Activated CD4-positive, CD25-positive, alpha-beta regulatory T cell treated with anti-CD3 and anti-CD28 coated beads, Interleukin-2, amount 50 U/mL, for 24 hours (primary cell): ENCODE data around the gene CCNT1.
"Not testable (repeated sequence)": the region's sequence is repeated elsewhere in the genome, so short reads cannot be mapped to it uniquely, and the experiment has no call there.

ENCODE experiments used
- ATAC-seq, 2 donors: fragments of 150-1000 bp; cut with Tn5 transposase; one replicate each; pipeline ENCODE4 v1.10.0; 2021; ENCODE audit warnings: mild to moderate bottlenecking in 1 of 2, moderate library complexity in 1 of 2

The CCNT1 gene

DNA sequence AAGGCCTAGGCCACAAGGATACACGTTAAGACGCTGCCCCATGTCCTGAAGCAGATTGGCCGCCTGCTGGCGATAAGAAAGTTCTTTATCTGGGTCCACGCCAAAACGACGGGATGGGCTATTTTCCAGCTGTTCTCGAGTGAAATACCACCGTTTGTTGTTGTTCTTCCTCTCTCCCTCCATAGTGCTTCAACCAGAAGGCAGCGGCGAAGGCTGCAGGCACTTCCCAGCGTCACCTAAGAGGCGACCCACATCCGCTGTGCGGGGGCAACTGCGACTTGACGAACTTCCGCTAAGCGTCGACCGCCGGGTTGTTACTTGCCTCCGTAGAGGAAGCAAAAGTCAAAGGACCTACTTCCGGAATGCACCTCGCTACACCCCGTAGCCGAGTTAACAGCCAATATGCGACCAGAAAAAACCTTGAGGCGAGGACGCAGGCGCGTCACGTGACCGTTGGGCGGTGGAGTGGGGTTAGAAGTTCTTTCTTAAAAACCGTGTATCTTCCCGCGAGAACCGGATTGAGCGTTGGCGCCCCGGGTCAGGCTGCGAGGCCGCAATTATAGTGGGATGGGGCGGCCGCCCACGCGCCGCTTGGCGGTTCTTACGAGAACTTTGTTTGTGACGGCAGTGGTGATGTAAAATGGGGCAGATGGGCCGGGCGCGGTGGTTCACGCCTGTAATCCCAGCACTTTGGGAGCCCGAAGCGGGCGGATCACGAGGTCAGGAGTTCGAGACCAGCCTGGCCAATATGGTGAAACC lies at the start of gene CCNT1:
TSS of gene CCNT1 (minus strand) at position 215 of the 759 bp plus-strand sequence. CDS start at position 183, 32 bp downstream.
- ATAC-seq, result peak; percentile 95 to 96

DNA sequence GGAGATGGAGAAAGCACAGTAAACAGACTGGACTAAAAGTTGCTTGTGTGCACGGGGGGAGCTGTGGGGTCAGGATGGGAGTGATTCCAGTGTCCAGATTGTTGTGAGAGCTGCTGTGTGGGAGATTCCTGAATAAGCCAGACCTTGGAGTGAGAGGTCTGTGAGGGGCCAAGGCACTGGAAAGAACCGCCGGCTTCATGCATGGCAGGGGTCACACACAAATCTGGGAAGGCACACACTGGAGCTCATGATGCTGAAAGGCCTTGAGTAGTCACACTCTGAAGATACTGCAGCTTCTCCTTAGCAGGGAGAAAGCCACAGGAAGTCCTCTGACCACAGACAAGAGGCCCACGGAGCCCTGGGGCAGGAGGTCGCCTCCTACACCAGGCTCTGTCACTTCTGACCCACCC lies 49.3 kb upstream of the CCNT1 start:
- no peak for ATAC-seq

DNA sequence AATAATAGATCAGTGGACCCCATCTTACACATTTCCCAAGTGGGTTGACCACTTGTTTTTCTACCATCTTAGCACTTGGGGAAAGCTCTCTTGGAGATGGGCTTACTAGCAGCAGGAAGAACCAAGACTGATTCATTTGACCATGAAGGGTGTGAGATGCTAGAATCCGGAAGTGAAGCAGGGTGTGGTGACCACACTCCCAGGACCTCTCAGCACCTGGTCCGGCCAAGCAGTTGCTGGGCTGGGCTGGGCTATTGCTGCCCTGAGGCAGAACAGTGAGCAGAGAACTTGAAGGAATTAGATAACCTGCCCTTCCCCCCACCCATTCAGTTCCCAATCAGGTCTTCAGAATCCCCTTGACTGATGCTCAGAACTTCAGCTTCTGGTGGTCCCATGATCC lies 48.0 kb upstream of the CCNT1 start:
- ATAC-seq, result no peak

DNA sequence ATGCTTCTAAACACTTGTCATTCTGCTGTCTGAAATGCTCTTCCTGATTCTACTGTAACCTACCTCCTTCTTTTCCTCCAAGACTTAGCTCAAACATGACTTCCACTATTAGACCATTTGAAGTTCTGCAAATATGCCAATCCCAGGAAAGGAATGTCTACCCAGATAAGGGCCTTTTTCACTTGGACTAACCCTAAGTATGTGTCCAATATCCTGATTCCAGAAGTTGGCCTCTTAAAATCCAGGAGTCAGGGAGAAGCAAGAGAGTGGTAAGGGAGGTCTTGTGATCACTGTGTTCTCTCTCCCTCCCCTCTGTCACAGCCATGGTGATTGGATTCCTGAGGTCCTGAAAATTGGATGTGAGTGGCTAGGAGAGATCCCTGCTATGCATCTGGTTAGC lies 42.2 kb upstream of the CCNT1 start:
- no peak for ATAC-seq

DNA sequence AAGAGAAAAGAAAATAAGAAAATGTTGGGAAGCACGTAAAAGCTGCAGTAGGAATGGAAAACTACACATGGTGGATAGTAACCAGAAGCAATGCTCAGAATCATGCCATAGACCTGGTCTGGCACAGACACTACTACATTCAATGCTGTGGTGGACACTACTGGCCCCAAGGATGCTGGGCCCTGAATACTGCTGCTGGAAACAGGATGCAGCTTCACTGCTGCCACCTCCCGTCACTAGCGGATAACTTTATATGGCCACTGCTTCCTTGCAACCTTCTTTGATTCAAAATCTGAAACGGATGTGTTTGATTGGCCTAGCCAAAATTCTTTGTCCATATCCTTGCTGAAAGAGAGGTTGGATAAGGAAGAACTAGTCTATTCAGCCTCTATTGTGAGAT lies 41.7 kb upstream of the CCNT1 start:
- ATAC-seq, result no peak

DNA sequence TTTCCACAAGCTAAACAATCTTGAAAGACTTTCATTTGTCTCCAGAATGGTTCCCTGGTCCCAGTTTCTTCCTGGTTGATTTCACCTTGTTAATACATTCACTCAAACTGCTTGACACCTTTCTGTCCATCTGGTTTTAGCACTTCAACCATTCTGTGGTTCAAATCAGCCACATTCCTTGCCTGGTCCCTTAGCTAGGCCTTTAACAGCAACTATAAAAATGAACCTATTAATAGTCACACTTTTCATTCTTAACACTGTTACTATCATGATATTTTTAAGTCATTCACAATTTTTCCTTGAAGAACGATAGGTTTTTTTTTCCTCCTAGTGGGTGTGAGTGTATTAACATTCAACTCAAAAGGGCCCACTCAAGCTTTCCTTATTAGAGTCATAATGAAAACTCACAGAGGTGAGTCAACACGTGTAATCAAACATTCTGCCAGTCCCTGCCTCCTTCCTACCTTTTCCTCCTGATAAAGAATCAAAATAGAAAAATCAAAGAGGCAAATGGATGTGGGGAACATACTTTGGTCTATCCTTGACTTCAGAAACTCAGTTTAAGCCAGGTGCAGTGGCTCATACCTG lies 34.4 kb upstream of the CCNT1 start:
- peak; percentile 69 to 84 for ATAC-seq

DNA sequence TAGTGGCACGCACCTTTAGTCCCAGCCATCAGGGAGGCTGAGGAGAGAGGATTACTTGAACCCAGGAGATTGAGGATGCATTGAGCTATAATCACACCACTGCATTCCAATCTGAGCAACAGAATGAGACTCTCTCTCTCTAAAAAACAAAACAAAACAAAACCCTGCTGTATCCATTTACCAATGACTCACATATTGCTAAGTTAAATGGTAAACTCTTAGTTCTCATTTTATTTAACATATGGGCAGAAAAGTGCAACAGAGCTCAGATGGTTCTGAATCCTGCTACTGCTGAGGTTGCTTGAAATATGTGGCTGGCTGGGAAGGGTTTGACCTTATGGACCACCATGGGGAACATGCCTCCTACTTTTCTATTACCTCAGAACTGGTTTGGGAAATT lies 33.7 kb upstream of the CCNT1 start:
- ATAC-seq, result peak; percentile 14 to 20

DNA sequence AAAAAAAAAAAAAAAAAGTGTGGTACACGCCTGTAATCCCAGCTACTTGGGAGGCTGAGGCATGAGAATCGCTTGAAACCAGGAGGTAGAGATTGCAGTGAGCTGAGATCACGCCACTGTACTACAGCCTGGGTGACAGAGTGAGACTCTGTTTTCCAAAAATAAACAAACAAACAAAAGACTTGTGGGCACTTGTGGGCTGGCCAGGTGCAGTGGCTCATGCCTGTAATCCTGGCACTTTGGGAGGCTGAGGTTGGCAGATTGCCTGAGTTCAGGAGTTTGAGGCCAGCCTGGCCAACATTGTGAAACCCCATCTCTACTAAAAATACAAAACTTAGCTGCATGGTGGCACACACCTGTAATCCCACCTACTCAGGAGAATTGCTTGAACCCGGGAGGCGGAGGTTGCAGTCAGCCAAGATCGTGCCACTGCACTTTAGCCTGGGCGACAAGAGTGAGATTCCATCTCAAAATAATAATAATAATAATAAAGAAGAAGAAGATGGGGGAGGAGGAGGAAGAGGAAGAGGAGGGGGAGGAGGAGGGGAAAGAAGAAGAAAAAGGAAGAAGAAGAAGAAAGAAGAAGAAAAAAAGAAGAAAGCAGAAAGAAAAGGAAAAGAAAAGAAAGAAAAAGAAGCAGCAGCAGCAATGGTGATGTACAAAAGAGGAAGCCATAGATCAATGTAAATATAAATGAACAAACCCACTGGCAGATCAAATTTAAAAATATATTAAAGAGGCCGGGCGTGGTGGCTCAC lies 27.9 kb upstream of the CCNT1 start:
- ATAC-seq, result no peak

DNA sequence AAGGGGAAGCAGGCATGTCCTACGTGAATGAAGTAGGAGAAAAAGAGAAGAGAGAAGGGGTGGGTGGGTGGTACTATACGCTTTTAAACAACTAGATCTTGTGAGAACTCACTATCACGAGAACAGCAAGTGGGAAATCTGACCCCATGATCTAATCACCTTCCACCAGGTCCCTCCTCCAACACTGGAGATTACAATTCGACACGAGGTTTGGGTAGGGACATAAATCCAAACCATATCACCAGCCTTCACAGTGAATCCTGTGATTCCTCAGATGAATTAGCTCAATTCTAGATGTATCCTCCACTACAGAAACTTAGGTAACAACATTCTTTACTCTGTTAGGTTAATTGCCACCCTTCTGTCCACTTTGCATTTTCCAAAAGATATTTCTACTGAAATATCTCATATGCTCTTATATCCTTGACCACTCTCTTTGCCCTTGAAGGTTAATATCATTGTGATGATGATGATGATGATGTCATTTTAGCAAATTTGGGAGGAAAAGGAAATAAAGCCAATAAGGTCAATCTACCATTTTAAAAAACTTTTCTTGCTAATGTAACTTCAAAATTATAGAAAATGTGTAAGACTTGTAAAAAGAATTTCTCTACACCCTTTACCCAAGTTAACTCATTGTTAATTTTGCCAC lies 23.2 kb upstream of the CCNT1 start:
- no peak for ATAC-seq

DNA sequence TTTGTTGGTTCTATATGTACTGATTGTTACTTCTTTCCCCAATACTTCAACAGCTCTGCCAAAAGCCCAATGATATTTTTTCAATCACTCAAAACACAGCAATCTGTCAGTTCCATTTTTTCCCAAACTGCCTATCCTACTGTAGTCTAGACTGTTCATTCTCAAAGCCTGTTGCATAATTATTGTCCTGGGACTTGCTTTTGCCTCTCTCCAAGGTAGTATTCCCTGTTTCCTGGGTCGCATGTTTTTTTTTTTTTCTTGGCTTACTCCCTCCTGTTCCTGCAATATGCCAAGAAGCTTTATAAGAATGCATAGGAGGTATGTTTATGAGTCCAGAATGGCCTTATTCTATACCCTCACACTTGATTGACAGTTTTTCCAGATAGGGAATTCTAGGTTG lies 19.9 kb upstream of the CCNT1 start:
- ATAC-seq, result no peak

DNA sequence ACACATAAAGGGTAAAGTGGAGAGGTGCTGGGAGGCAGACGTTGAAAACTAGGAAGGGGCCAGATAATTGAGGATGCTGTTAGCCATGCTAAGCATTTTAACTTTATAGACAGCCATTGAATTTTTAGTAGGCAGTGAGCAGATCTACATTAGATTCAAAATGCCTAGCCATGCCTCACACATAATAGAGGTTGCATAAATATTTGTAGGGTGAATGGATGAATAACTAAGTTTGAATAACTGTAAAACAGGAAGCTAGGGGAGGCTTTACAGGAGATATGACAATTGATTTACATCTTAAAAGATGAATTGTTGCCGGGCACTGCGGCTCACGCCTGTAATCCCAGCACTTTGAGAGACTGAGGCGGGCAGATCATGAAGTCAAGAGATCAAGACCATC lies 12.3 kb upstream of the CCNT1 start:
- no peak for ATAC-seq

DNA sequence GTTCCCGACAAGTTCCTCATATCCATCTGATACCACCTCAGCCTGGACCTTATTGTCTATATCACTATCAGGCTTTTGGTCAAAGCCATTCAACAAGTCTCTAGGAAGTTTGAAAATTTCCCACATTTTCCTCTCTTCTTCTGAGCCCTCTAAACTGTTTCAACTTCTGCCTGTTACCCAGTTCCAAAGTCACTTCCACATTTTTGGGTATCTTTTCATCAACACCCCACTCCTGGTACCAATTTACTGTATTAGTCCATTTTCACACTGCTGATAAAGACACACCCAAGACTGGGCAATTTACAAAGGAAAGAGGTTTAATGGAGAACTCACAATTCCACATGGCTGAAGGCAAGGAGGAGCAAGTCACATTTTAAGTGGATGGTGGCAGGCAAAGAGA lies 4.2 kb upstream of the CCNT1 start:
- not testable (repeated sequence) for ATAC-seq

DNA sequence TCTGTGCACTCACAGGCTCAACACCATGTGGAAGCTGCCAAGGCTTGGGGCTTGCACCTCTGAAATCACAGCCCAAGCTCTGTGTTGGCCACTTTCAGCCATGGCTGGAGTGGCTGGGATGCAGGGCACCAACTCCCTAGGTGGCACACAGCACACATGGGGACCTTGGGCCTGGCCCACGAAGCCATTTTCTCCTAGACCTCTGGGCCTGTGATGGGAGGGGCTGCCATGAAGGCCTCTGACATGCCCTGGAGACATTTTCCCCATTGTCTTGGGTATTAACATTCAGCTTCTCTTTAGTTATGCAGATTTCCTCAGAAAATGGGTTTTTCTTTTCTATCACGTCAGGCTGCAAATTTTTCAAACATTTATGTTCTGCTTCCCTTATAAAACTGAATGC lies 3.7 kb upstream of the CCNT1 start:
- not testable (repeated sequence) for ATAC-seq

DNA sequence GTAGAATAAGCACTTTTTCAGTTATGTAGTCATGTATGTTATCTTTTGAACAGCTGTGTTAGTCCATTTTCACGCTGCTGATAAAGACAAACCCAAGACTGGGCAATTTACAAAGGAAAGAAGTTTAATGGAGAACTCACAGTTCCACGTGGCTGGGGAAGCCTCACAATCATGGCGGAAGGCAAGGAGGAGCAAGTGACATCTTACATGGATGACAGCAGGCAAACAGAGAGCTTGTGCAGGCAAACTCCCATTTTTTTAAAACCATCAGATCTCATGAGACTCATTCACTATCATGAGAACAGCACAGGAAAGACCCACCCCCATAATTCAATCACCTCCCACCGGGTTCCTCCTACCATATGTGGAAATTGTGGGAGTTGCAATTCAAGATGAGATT lies 2.5 kb upstream of the CCNT1 start:
- ATAC-seq, result not testable (repeated sequence)

DNA sequence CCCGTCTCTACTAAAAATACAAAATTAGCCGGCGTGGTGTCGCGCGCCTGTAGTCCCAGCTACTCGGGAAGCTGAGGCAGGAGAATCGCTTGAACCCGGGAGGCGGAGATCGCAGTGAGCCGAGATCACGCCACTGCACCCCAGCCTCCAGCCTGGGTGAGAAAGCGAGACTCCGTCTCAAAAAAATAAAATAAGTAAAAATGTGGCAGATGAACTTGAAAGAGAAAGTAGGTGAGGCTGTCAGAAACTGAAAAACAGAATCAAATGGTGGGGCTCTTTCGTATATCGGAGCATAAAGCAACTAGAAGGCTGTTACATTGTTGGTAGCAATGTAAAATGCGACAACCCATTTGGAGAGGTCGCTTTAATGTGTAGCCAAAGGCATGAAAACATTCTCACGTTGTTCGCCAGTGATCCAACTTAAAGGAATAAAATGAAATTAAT lies 767 bp upstream of the CCNT1 start:
- ATAC-seq, result peak in 1 of 2 donors; percentile 7

DNA sequence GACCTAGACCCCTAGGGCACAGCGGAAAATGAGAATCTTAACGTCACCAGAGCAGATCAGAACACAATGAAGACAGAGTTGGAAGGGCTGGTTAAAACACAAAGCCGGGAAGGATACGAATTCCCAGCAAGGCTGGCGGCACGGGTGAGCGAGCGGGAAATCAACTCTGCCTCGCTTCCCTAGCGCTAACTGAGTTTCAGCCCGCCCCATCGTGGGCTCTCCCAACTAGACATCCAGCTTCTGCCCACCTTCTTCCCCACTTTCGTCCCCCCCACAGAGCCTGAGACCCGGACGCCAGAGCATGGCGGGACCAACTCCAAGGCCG lies 377 bp downstream of the CCNT1 start:
- ATAC-seq, result peak in 1 of 2 donors; percentile 7

DNA sequence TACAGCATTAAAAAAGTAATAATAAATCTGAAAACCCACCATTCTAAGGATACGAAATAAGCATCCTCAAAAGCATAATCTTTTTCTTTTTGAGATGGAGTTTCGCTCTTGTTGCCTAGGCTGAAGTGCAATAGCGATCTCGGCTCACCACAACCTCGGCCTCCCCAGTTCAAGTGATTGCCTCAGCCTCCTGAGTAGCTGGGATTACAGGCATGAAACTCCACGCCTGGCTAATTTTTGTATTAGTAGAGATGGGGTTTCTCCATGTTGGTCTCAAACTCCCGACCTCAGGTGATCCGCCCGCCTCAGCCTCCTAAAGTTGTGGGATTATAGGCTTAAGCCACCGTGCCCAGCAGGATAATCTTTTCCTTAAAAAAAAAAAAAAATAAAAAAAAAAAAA lies 4.3 kb downstream of the CCNT1 start:
- ATAC-seq, result no peak

DNA sequence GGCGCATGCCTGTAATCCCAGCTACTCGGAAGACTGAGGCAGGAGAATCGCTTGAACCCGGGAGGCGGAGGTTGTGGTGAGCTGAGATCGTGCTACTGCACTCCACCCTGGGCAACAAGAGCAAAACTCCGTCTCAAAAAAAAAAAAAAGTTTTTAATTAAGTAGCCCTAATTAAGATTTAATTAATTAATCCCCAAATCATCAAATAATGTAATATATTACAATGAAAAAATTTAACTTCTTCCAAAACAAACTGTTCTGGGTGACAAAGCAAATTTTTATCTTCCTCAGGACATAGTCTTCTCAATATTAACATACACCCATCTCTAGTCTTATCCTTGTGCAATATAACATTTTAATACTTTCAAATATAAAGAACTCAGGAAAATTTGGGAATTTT lies 17.7 kb downstream of the CCNT1 start:
- not testable (repeated sequence) for ATAC-seq

DNA sequence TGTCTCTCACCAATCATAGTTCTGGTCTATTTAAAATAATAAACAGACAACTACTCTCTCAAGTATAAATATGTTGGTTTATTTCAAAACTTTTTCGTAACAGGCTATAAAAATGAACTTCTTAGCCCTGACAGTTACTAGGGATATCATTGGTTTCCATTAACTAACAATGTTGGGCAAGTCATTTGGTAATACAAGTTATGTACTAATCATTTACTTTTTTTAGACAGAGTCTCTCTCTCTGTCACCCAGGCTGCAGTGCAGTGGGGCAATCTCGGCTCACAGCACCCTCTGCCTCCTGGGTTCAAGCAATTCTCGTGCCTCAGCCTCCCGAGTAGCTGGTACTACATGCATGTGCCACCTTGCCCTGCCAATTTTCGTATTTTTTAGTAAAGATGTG lies 19.9 kb downstream of the CCNT1 start:
- no peak for ATAC-seq

DNA sequence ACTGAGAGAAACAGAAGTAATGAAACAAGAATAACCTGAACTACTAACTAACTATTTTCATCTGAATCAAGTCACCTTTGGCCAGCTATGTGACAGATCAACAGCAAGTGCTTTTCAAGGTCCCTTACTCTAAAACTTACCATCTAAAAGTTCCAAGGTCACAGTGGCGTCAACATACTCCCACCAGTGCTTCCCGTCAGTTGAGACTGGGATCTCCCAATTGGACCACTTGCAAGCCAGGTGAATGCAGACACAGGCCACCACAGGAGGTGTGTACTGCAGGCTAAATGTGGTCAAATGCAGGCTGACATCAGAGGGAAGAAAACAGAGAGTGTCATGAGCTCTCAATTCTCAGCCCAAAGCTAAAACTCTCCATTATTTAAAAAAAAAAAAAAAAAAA lies 20.6 kb downstream of the CCNT1 start:
- no peak for ATAC-seq

DNA sequence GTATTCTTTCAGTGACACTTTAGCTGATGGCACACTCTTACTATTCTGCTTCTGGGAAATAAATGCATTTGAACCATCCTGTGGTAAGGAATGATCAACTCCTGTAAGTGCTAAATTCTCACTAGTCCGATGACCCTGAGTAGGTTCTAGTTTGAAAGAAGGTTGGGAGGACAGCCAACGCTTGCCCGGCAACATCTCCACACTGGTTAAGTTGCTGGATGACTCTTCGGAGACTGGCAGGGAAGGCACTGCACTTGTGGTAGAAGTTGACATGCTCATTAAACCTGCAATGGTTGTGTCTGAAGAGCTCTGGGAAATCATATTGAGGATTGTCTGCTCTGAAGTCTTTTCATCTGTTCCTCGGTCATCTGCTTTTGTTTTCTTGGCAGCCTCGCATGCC lies 22.5 kb downstream of the CCNT1 start:
- no peak for ATAC-seq

DNA sequence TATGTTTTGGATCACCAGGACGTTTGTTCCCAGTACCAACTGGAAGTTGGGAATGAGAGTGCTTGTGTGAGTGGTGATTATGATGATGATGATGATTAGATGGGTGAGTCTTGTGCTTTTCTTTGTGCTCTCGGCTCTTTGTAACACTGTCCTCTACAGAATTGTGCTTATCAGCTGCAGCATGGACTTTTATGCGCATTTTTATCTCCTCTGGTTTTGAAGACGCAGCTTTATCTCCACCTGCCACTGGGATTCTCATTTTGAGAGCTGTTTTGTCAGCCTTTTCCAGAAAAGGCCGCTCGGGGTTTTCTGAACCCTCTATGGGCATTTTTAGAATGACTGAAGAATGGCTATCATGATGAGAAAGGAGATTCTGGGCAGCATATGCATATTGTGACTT lies 22.9 kb downstream of the CCNT1 start:
- ATAC-seq, result no peak

DNA sequence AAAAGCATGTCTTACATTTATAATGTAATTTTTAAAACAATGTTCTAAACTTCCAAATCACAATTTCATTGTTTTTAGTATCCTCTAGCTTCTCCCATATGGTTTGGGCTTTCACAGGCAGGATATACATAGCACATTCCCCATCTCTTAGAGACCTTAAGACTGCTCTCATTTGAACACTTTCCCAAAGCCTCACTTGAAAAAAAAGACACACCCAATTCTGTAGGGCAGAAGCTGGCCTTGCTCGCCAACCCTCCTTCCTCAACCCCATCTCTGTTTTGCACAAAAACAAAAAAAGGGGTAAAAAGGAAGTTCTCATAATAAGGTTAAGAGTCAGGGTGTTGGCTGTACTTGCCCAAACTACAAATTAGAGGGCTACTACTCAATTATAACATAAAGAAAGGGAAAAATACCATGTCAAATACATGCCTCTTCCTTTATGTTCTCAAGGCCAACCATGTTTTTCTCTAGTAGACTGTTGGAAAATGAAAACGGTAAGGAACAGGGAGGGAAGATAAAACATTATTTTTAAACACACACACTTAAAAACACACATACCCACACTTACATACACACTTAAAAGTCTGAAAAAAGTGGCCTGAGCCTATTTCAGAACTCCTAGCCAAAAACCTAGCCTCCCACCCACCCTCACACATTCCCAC lies 24.6 kb downstream of the CCNT1 start:
- no peak for ATAC-seq
